Common myeloid progenitor, CD34-positive (primary cell): ENCODE results near the gene STRADB.

Experiments used
- CTCF ChIA-PET: fragments of 350-600 bp; sonication (Branson Sonifier 250); formaldehyde crosslinking; loops from one replicate; lab custom pipeline; 2021; ENCODE audit warnings: antibody characterized with exemption; lab: Charles Lee
- POLR2A ChIA-PET: fragments of 350-600 bp; sonication (Branson Sonifier 250); formaldehyde crosslinking; loops from one replicate; lab custom pipeline; 2021; ENCODE audit warnings: antibody characterized with exemption; lab: Charles Lee
- DNase-seq, 3 donors: peaks; one replicate each; pipeline versions ENCODE4 v3.0.0 to v3.0.0-alpha.2; 2013
- H3K27ac ChIP-seq, 2 experiments: 1 replicate in 1 of 2; 2 replicates in 1 of 2; pipeline ENCODE4 v1.7.0; 2013; ENCODE audit warnings: inconsistent platforms in 2 of 2, low read length in 2 of 2, mild to moderate bottlenecking in 2 of 2, low read depth in 1 of 2, moderate library complexity in 1 of 2; ENCODE audit not compliant: severe bottlenecking in 2 of 2, insufficient read depth in 1 of 2, poor library complexity in 1 of 2
- H3K27me3 ChIP-seq, 5 experiments: replicated peaks in 2 of 5; 1 replicate in 3 of 5; 2 replicates in 2 of 5; pipeline versions ENCODE4 v1.6.1 to v1.7.0; 2013; ENCODE audit warnings: low read length in 4 of 5, mild to moderate bottlenecking in 2 of 5, moderate library complexity in 2 of 5, inconsistent platforms in 1 of 5; ENCODE audit not compliant: insufficient read depth in 5 of 5, control insufficient read depth in 4 of 5
- H3K36me3 ChIP-seq, 4 experiments: 1 replicate in 2 of 4; 2 replicates in 2 of 4; pipeline versions ENCODE4 v1.6.1 to v1.7.0; 2013; ENCODE audit warnings: low read length in 3 of 4, control low read depth in 1 of 4, mild to moderate bottlenecking in 1 of 4; ENCODE audit not compliant: control insufficient read depth in 4 of 4, insufficient read depth in 4 of 4
- H3K4me1 ChIP-seq, 4 experiments: 1 replicate in 3 of 4; 2 replicates in 1 of 4; pipeline versions ENCODE4 v1.6.1 to v1.7.1; 2013; ENCODE audit warnings: low read length in 3 of 4, mild to moderate bottlenecking in 3 of 4, control low read depth in 1 of 4, inconsistent platforms in 1 of 4, moderate library complexity in 1 of 4; ENCODE audit not compliant: control insufficient read depth in 4 of 4, insufficient read depth in 4 of 4; ENCODE audit errors: control extremely low read depth in 1 of 4
- H3K4me3 ChIP-seq, 7 experiments: 1 replicate in 4 of 7; 2 replicates in 3 of 7; pipeline versions ENCODE4 v1.5.1 to v1.7.0; 2013; ENCODE audit warnings: mild to moderate bottlenecking in 7 of 7, low read length in 6 of 7, moderate library complexity in 6 of 7, inconsistent platforms in 2 of 7, low read depth in 2 of 7, control low read depth in 1 of 7; ENCODE audit not compliant: insufficient read depth in 4 of 7, control insufficient read depth in 1 of 7; ENCODE audit errors: extremely low read depth in 1 of 7
- H3K9me3 ChIP-seq, 5 experiments: 1 replicate in 4 of 5; 2 replicates in 1 of 5; pipeline versions ENCODE4 v1.6.1 to v1.7.1; 2013; ENCODE audit warnings: low read length in 4 of 5, mild to moderate bottlenecking in 2 of 5, inconsistent platforms in 1 of 5, low read depth in 1 of 5, moderate library complexity in 1 of 5; ENCODE audit not compliant: control insufficient read depth in 4 of 5, insufficient read depth in 2 of 5; ENCODE audit errors: control extremely low read depth in 1 of 5
- whole genome bisulfite sequencing: methylation state at CpG from one replicate; pipeline ENCODE4 v1.1.5; 2013; ENCODE audit not compliant: insufficient coverage; 5-methylcytosine and 5-hydroxymethylcytosine counted together

Gene STRADB

DNA sequence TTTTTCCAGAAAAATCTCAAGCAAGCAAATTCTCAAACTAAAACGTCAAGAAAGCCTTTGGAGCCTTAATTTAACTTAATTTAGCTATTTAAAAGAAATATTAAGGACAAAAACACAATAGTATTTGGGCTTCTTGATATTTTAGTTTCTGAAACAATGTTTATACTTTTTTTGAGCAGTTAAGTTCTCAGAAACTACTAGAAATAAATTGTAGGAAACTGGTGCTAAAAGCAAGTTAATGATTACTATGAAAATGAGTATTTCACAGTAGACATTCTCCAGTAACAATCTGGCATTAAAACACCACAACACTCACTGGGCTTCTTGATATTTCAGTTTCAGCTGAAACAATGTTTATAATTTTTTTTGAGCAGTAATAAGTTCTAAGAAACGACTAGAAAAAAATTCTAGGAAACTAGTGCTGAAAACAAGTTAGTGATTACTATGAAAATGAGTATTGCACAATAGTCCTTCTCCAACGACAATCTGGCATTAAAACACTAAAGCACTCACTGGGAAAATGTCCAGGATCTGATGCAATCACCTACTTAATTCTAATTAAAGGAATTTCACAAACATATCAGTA lies 45.4 kb upstream of the STRADB start:
- no peaks in the 10 kb centered on the region for H3K9me3 ChIP-seq
- DNase-seq = no peak
- H3K4me1 ChIP-seq = peaks cover 0 to 47% (median 16%) of the 10 kb centered on the region in 4 experiments
- 0% methylated on average over 1 of the region's 3 CpGs for WGBS
- H3K4me3 ChIP-seq = peak overlapping the region in 1 of 7 experiments; percentile 40
- CTCF ChIA-PET = interaction anchor here (0.6 kb wide), 2 partner anchors 16 to 73 kb away, joined by 3 to 4 read pairs; no protein-coding TSS in a partner anchor
- peaks cover 0 to 3% (median 1%) of the 10 kb centered on the region in 4 experiments for H3K36me3 ChIP-seq
- H3K27me3 ChIP-seq = no peaks in the 10 kb centered on the region
- POLR2A ChIA-PET = interaction anchor here (1.0 kb wide), 1 partner anchor 27 kb away, joined by 3 read pairs; no protein-coding TSS in a partner anchor
- peak overlapping the region in 1 of 2 experiments; percentile 77 for H3K27ac ChIP-seq

DNA sequence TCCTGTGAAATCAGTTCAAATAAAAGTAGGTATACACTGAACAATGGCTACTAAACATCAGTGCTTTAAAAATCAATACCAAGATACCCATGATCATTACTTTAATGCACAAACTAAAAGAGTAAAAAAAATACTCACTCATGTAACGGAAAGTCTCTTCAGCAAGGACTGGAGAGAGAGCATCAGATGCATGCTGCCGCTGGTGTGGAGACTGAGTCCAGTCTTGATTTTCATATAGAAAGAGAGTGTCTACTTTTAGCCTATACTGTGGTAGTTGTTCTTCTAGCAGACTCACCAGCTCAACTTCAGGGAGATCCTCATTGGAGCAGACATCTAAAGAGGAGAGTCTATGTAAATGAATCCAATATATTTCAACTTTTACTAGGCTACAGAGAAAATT lies 44.3 kb upstream of the STRADB start:
- Histone ChIP-seq H3K36me3 (peaks cover 0 to 3% (median 1%) of the 10 kb centered on the region in 4 experiments), H3K27ac (no peak overlapping the region), H3K4me3 (peak overlapping the region in 1 of 7 experiments; percentile 13), H3K27me3 (no peaks in the 10 kb centered on the region), H3K9me3 (no peaks in the 10 kb centered on the region), H3K4me1 (peaks cover 0 to 47% (median 16%) of the 10 kb centered on the region in 4 experiments)
- WGBS = no CpG with 5 or more reads among the region's 2 CpGs
- POLR2A ChIA-PET = no interaction called here
- DNase-seq = no peak
- CTCF ChIA-PET = no interaction called here

DNA sequence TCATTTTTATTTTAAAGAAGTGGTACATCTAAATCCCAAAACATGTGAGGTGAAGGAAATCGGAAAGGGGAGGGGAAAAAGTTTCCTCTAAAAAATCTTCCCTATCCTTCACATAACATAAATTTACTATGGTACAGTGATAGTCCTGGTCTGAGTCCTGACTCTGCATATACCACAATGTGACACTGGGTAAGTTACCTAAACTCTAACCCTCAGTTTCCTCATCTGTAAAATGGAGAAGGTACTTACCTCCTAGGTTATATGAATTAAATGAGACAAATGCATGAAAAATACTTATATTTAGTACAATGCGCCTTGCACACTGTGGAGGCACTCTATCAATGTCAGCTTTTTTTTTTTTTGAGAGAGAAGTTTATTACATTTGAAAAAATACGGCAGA lies 42.6 kb upstream of the STRADB start:
- Histone ChIP-seq H3K36me3 (peaks cover 0 to 3% (median 1%) of the 10 kb centered on the region in 4 experiments), H3K4me1 (peaks cover 6 to 42% (median 20%) of the 10 kb centered on the region in 4 experiments), H3K9me3 (no peaks in the 10 kb centered on the region), H3K27ac (no peak overlapping the region), H3K4me3 (no peak overlapping the region), H3K27me3 (no peaks in the 10 kb centered on the region)
- CTCF ChIA-PET = no interaction called here
- no CpG with 5 or more reads among the region's 3 CpGs for WGBS
- DNase-seq = no peak
- POLR2A ChIA-PET = no interaction called here

DNA sequence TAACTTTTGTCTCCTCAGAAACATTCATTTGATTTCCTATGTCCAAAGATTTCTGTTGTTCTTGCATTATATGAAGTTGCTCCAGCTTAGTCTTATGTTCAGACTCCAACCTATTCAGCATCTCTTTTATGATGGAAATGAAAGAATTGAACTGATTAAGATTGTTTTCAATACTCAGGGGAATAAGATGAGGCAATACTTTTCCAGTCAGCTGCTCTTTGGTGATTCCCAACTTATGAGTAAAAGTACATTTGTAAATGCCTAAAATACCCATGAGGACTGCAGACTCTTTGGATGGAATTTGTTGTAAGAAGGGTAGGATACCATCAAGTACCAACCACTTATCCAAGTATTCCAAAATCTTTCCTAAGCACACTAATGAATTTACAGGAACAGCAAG lies 40.1 kb upstream of the STRADB start:
- H3K27ac ChIP-seq = no peak overlapping the region
- H3K36me3 ChIP-seq = peaks cover 0 to 2% (median 0%) of the 10 kb centered on the region in 4 experiments
- peaks cover 7 to 31% (median 19%) of the 10 kb centered on the region in 4 experiments for H3K4me1 ChIP-seq
- H3K4me3 ChIP-seq = no peak overlapping the region
- H3K9me3 ChIP-seq = no peaks in the 10 kb centered on the region
- ChIA-PET CTCF (no interaction called here), POLR2A (no interaction called here)
- no peak for DNase-seq
- no peaks in the 10 kb centered on the region for H3K27me3 ChIP-seq

DNA sequence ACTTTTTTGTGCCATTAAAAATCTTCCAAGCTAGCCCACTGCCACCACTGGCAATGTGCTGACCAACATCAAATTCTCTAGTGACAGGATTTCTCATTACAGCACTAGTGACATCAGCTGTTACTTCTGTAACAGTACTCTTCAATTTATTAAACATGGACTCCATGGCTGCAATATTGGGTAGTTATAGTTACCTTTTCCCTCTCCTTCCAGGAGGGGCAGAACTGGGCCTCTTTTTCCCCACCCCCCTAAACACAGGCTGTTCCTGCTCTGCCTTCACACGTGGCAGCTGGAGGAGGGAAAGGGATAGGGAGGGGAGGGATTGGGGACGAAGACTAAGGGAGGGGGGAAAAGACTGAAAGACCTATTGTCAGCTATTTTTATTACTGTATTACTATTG lies 38.4 kb upstream of the STRADB start:
- Histone ChIP-seq H3K9me3 (no peaks in the 10 kb centered on the region), H3K27me3 (no peaks in the 10 kb centered on the region), H3K4me3 (no peak overlapping the region), H3K4me1 (peaks cover 5 to 24% (median 14%) of the 10 kb centered on the region in 4 experiments), H3K36me3 (peaks cover 0 to 3% (median 1%) of the 10 kb centered on the region in 4 experiments), H3K27ac (peak overlapping the region in 1 of 2 experiments; percentile 57)
- DNase-seq = no peak
- ChIA-PET CTCF (interaction anchor here (0.6 to 1.8 kb wide), 3 partner anchors 11 to 22 kb away, joined by 3 to 7 read pairs (median 3); no protein-coding TSS in a partner anchor), POLR2A (no interaction called here)
- WGBS = no CpG with 5 or more reads among the region's 2 CpGs

DNA sequence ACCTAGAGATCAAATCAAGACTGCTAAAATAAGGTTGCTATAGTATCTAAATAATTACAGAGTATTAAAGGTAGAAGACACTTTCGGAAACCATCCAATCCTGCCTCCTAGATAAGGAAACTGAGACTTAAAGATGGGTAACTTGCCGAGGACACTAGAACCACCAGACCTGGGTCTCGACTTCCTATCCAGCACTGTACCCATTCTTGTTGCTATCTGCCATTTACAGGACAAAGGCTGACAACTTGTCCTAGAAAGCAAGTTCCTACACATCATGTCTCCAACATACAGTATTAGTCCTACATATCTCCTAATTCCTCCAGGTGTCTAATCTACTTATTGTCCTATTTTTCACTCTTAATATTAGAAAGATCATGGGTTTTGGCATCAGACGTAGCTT lies 38.0 kb upstream of the STRADB start:
- Histone ChIP-seq H3K36me3 (peaks cover 0 to 3% (median 1%) of the 10 kb centered on the region in 4 experiments), H3K9me3 (no peaks in the 10 kb centered on the region), H3K4me3 (peak overlapping the region in 3 of 7 experiments; percentile 33 to 55 (median 38)), H3K27me3 (no peaks in the 10 kb centered on the region), H3K27ac (peak overlapping the region in 1 of 2 experiments; percentile 57), H3K4me1 (peaks cover 5 to 24% (median 14%) of the 10 kb centered on the region in 4 experiments)
- no peak for DNase-seq
- ChIA-PET POLR2A (no interaction called here), CTCF (interaction anchor here (1.4 to 1.8 kb wide), 5 partner anchors 9 to 37 kb away, joined by 3 to 7 read pairs (median 6); partner anchors contain the start of genes STRADB and TRAK2)
- WGBS = no CpG with 5 or more reads among the region's 4 CpGs
